HCT116 (cell line): ENCODE results near the gene MYO7B. TPM values are rescaled to one million over a fixed set of nuclear protein-coding genes. Genes with fewer than 3 reads are reported as not detected.

Source experiments
- ATAC-seq: fragments of 200-7000 bp; cut with Tn5 transposase; 2 replicates; pipeline ENCODE4 v1.9.1; 2020; ENCODE audit warnings: mild to moderate bottlenecking, moderate library complexity
- BruUV-seq: library from RNA; stranded (reverse); fragments of 400-500 nt; replicated peaks from 2 replicates; lab custom pipeline; 2021; lab: Mats Ljungman, UMichigan
- CTCF ChIA-PET: fragments of 300-600 bp; sonication (Branson Sonifier 250); formaldehyde crosslinking; loops from one replicate; lab custom pipeline; 2021; ENCODE audit warnings: antibody characterized with exemption; lab: Charles Lee
- POLR2A ChIA-PET: fragments of 300-600, 350-600 bp; sonication (Branson Sonifier 250); formaldehyde crosslinking; loops from one replicate; lab custom pipeline; 2021; ENCODE audit warnings: antibody characterized with exemption; lab: Charles Lee
- RAD21 ChIA-PET, 2 experiments: fragments of 300-600 bp; sonication (Branson Sonifier 250); formaldehyde crosslinking; loops; one replicate each; lab custom pipeline; 2023; ENCODE audit warnings: low total read pairs in 2 of 2; ENCODE audit not compliant: uncharacterized antibody in 2 of 2, unreplicated experiment in 2 of 2, low non-redundant PET in 1 of 2; lab: Charles Lee
- DNase-seq: peaks from one replicate; pipeline ENCODE4 v3.0.0-alpha.2; 2010; ENCODE audit warnings: low read depth, low spot score
- H2AFZ ChIP-seq: fragments of 200-600 bp; shearing (Covaris generic), sonication (generic); 2 replicates; pipeline ENCODE4 v1.6.1; 2017; ENCODE audit warnings: low read depth, mixed run types, mixed read lengths, antibody characterized with exemption, low read length; ENCODE audit not compliant: poor library complexity, severe bottlenecking
- H3K27ac ChIP-seq: 2 replicates; pipeline ENCODE4 v1.5.1; 2012; ENCODE audit warnings: low read depth, low read length
- H3K27me3 ChIP-seq: fragments of 200-600 bp; sonication (generic); 2 replicates; pipeline ENCODE4 v1.6.1; 2016; ENCODE audit warnings: mixed run types, low read length, mixed read lengths; ENCODE audit not compliant: insufficient read depth
- H3K36me3 ChIP-seq, 2 experiments: fragments of 200-500 bp in 1 of 2; fragments of 200-600 bp in 1 of 2; sonication (Bioruptor generic) in 1 of 2; sonication (generic) in 1 of 2; 2 replicates each; pipeline versions ENCODE4 v1.5.1 to v1.6.1; 2014 to 2016; ENCODE audit warnings: low read length in 2 of 2, inconsistent platforms in 1 of 2, mixed read lengths in 1 of 2, mixed run types in 1 of 2; ENCODE audit not compliant: insufficient read depth in 2 of 2, control insufficient read depth in 1 of 2
- H3K4me1 ChIP-seq, 2 experiments: fragments of 200-600 bp in 1 of 2; sonication (generic) in 1 of 2; 2 replicates each; pipeline versions ENCODE4 v1.5.1 to v1.6.1; 2012 to 2017; ENCODE audit warnings: low read length in 2 of 2, inconsistent platforms in 1 of 2, mild to moderate bottlenecking in 1 of 2, mixed read lengths in 1 of 2, mixed run types in 1 of 2, moderate library complexity in 1 of 2; ENCODE audit not compliant: insufficient read depth in 2 of 2, control insufficient read depth in 1 of 2
- H3K4me2 ChIP-seq: fragments of 200-600 bp; sonication (generic); 2 replicates; pipeline ENCODE4 v1.6.1; 2017; ENCODE audit warnings: mixed run types, low read length, mixed read lengths
- H3K4me3 ChIP-seq, 2 experiments: fragments of 200-600 bp in 1 of 2; sonication (generic) in 1 of 2; replicated peaks in 1 of 2; 2 replicates each; pipeline ENCODE4 v1.5.1; 2011 to 2016; ENCODE audit warnings: low read length in 2 of 2, control low read depth in 1 of 2, low read depth in 1 of 2, mild to moderate bottlenecking in 1 of 2, mixed read lengths in 1 of 2, mixed run types in 1 of 2
- H3K79me2 ChIP-seq: fragments of 200-600 bp; sonication (generic); 2 replicates; pipeline ENCODE4 v1.6.1; 2017; ENCODE audit warnings: mild to moderate bottlenecking, mixed run types, low read length, moderate library complexity, mixed read lengths; ENCODE audit not compliant: insufficient read depth
- H3K9ac ChIP-seq: fragments of 200-600 bp; sonication (generic); 2 replicates; pipeline ENCODE4 v1.6.1; 2016; ENCODE audit warnings: low read length, mixed read lengths
- H3K9me2 ChIP-seq: fragments of 200-600 bp; sonication (generic), shearing (Covaris generic); 2 replicates; pipeline ENCODE4 v1.6.1; 2017; ENCODE audit warnings: mixed run types, mild to moderate bottlenecking, moderate library complexity; ENCODE audit not compliant: insufficient read depth
- H3K9me3 ChIP-seq, 2 experiments: fragments of 200-500 bp in 1 of 2; fragments of 200-600 bp in 1 of 2; sonication (Bioruptor generic) in 1 of 2; sonication (generic) in 1 of 2; 2 replicates each; pipeline ENCODE4 v1.6.1; 2014 to 2017; ENCODE audit warnings: low read length in 2 of 2, mixed read lengths in 2 of 2, inconsistent platforms in 1 of 2, low read depth in 1 of 2, mild to moderate bottlenecking in 1 of 2, mixed run types in 1 of 2, moderate library complexity in 1 of 2; ENCODE audit not compliant: control insufficient read depth in 1 of 2, insufficient read depth in 1 of 2
- H4K20me1 ChIP-seq: fragments of 200-600 bp; sonication (generic), shearing (Covaris generic); 2 replicates; pipeline ENCODE4 v1.6.1; 2017; ENCODE audit warnings: mixed run types, mild to moderate bottlenecking, moderate library complexity; ENCODE audit not compliant: insufficient read depth
- CBX3 ChIP-seq: IDR thresholded peaks from 2 replicates; pipeline ENCODE4 v1.6.1; 2012; ENCODE audit warnings: low read depth
- EGR1 ChIP-seq: IDR thresholded peaks from 2 replicates; pipeline ENCODE4 v1.6.1; 2012; ENCODE audit warnings: low read depth
- ELF1 ChIP-seq: IDR thresholded peaks from 2 replicates; pipeline ENCODE4 v1.6.1; 2012; ENCODE audit warnings: low read depth, borderline replicate concordance
- FOSL1 ChIP-seq: IDR thresholded peaks from 2 replicates; pipeline ENCODE4 v1.6.1; 2012; ENCODE audit warnings: low read depth
- POLR2A ChIP-seq: IDR thresholded peaks from 2 replicates; pipeline ENCODE4 v1.7.0; 2011; ENCODE audit warnings: borderline replicate concordance; ENCODE audit not compliant: insufficient read depth, insufficient read length; ENCODE audit errors: extremely low read depth
- POLR2AphosphoS5 ChIP-seq: IDR thresholded peaks from 2 replicates; pipeline ENCODE4 v1.6.1; 2011; ENCODE audit warnings: mild to moderate bottlenecking, low read depth, low read length, moderate library complexity
- RAD21 ChIP-seq: IDR thresholded peaks from 2 replicates; pipeline ENCODE4 v1.6.1; 2012; ENCODE audit warnings: low read depth, mild to moderate bottlenecking
- SIN3A ChIP-seq: IDR thresholded peaks from 2 replicates; pipeline ENCODE4 v1.6.1; 2012; ENCODE audit warnings: low read depth
- SP1 ChIP-seq: IDR thresholded peaks from 2 replicates; pipeline ENCODE4 v1.6.1; 2012; ENCODE audit warnings: low read depth
- SRF ChIP-seq: IDR thresholded peaks from 2 replicates; pipeline ENCODE4 v1.6.1; 2012; ENCODE audit warnings: low read depth
- ZNF274 ChIP-seq: fragments of 200-500 bp; sonication (Bioruptor generic); IDR thresholded peaks from 2 replicates; pipeline ENCODE4 v1.6.1; 2014; ENCODE audit warnings: mild to moderate bottlenecking, low read depth, low read length, inconsistent platforms
- intact Hi-C: fragments of 100-400 bp; cut with micrococcal nuclease; formaldehyde crosslinking; loops from 2 replicates; pipeline ENCODE4 v1.10.0; 2022
- total RNA-seq: library from RNA; stranded (reverse); gene quantifications from one replicate; pipeline ENCODE4 v1.2.1, GENCODE V29; 2021; ENCODE audit not compliant: unreplicated experiment
- TF ChIP-seq, protein P1 (sequence below), 3 experiments: fragments of 200-600 bp in 1 of 3; sonication (generic) in 1 of 3; IDR thresholded peaks in 2 of 3; conservative IDR thresholded peaks in 1 of 3; 2 replicates each; pipeline ENCODE4 v1.5.1; 2012 to 2017; ENCODE audit warnings: low read depth in 2 of 3, low read length in 2 of 3, antibody characterized with exemption in 1 of 3, borderline replicate concordance in 1 of 3, control low read depth in 1 of 3, mild to moderate bottlenecking in 1 of 3, mixed read lengths in 1 of 3, mixed run types in 1 of 3, moderate library complexity in 1 of 3; ENCODE audit not compliant: insufficient read depth in 1 of 3
- TF ChIP-seq, protein P2 (sequence below): IDR thresholded peaks from 2 replicates; pipeline ENCODE4 v1.6.1; 2011; ENCODE audit warnings: mild to moderate bottlenecking, low read length, moderate library complexity; ENCODE audit not compliant: insufficient replicate concordance; ENCODE audit errors: extremely low read depth
- TF ChIP-seq, protein P3 (sequence below): IDR thresholded peaks from 2 replicates; pipeline ENCODE4 v1.6.1; 2012
- TF ChIP-seq, protein P4 (sequence below): IDR thresholded peaks from 2 replicates; pipeline ENCODE4 v1.6.1; 2012

The MYO7B gene
- total RNA-seq, 1 experiment from 2014 or later, result 0.07 TPM

DNA sequence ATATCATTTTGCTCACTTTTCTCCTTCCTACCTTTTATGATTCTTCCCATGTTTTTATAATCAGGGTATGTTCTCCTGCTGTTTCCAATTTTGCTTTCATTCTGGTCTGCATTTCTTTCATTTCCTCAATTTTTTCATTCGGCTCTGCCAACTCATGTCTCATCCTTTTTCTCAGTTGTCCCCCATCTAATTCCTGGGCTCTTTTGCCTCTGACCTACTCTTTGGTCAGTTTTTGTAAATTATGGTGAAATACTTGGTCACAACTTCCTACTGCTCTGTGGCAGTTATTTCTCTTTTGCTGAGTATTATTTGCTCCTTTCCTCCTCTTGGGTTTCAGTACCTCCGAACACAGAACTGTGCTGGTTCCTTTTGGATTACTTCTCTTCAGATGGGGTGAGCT lies 27.5 kb downstream of the MYO7B start:
- DNase-seq (no peak), ATAC-seq (no peak)
- H2AFZ ChIP-seq, result no peak overlapping the region
- no peaks in the 10 kb centered on the region for H4K20me1 ChIP-seq
- no peaks in the 10 kb centered on the region for H3K9me2 ChIP-seq
- 0 out of 2 replicates have a peak, but pooled peaks cover 2% of the 10 kb centered on the region for H3K27me3 ChIP-seq
- H3K4me1 ChIP-seq, result no peaks in the 10 kb centered on the region
- RAD21 ChIA-PET, result no interaction called here
- H3K9ac ChIP-seq, result no peak overlapping the region
- H3K27ac ChIP-seq, result no peak overlapping the region
- no peaks in the 10 kb centered on the region for H3K79me2 ChIP-seq
- TF ChIP-seq, protein P1, sequence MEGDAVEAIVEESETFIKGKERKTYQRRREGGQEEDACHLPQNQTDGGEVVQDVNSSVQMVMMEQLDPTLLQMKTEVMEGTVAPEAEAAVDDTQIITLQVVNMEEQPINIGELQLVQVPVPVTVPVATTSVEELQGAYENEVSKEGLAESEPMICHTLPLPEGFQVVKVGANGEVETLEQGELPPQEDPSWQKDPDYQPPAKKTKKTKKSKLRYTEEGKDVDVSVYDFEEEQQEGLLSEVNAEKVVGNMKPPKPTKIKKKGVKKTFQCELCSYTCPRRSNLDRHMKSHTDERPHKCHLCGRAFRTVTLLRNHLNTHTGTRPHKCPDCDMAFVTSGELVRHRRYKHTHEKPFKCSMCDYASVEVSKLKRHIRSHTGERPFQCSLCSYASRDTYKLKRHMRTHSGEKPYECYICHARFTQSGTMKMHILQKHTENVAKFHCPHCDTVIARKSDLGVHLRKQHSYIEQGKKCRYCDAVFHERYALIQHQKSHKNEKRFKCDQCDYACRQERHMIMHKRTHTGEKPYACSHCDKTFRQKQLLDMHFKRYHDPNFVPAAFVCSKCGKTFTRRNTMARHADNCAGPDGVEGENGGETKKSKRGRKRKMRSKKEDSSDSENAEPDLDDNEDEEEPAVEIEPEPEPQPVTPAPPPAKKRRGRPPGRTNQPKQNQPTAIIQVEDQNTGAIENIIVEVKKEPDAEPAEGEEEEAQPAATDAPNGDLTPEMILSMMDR (IDR thresholded peaks at IDR 0.05 in 2 of 3, conservative IDR thresholded peaks at IDR 0.05 in 1 of 3; ENCODE audit: borderline replicate concordance in 1 of 3, insufficient read depth in 1 of 3, low read depth in 2 of 3, low read length in 2 of 3), result no peak
- TF ChIP-seq SP1 (no peak), EGR1 (no peak), POLR2AphosphoS5 (no peak), POLR2A (no peak), SIN3A (no peak), RAD21 (no peak), SRF (no peak), CBX3 (no peak), FOSL1 (no peak), ZNF274 (no peak), ELF1 (no peak)
- TF ChIP-seq, protein P2, sequence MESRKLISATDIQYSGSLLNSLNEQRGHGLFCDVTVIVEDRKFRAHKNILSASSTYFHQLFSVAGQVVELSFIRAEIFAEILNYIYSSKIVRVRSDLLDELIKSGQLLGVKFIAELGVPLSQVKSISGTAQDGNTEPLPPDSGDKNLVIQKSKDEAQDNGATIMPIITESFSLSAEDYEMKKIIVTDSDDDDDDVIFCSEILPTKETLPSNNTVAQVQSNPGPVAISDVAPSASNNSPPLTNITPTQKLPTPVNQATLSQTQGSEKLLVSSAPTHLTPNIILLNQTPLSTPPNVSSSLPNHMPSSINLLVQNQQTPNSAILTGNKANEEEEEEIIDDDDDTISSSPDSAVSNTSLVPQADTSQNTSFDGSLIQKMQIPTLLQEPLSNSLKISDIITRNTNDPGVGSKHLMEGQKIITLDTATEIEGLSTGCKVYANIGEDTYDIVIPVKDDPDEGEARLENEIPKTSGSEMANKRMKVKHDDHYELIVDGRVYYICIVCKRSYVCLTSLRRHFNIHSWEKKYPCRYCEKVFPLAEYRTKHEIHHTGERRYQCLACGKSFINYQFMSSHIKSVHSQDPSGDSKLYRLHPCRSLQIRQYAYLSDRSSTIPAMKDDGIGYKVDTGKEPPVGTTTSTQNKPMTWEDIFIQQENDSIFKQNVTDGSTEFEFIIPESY, result no peak
- TF ChIP-seq, protein P3, sequence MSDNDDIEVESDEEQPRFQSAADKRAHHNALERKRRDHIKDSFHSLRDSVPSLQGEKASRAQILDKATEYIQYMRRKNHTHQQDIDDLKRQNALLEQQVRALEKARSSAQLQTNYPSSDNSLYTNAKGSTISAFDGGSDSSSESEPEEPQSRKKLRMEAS, result no peak
- TF ChIP-seq, protein P4, sequence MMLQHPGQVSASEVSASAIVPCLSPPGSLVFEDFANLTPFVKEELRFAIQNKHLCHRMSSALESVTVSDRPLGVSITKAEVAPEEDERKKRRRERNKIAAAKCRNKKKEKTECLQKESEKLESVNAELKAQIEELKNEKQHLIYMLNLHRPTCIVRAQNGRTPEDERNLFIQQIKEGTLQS, result no peak
- POLR2A ChIA-PET, result no interaction called here
- no TSS peak for BruUV-seq
- intact Hi-C loops, result no loop called here
- CTCF ChIA-PET, result no interaction called here
- no peak overlapping the region for H3K4me3 ChIP-seq
- H3K36me3 ChIP-seq, result no peaks in the 10 kb centered on the region
- no peaks in the 10 kb centered on the region for H3K9me3 ChIP-seq
- H3K4me2 ChIP-seq, result no peak overlapping the region
